Activated naive CD8-positive, alpha-beta T cell treated with anti-CD3 and anti-CD28 coated beads, Interleukin-2, amount 50 U/mL, for 24 hours (primary cell): ENCODE measurements around the gene MICALL2.
"Not testable (repeated sequence)": the region's sequence is repeated elsewhere in the genome, so short reads cannot be mapped to it uniquely, and the experiment has no call there.

Source experiments
- ATAC-seq: fragments of 150-1000 bp; cut with Tn5 transposase; one replicate; pipeline ENCODE4 v1.10.0; 2021
- DNase-seq: peaks from one replicate; pipeline ENCODE4 v3.0.0; 2021
- H3K27ac Mint-ChIP-seq: one replicate; pipeline ENCODE4 v1.8.0; 2021; ENCODE audit warnings: mild to moderate bottlenecking, mixed read lengths
- H3K27me3 Mint-ChIP-seq: one replicate; pipeline ENCODE4 v1.8.0; 2021; ENCODE audit warnings: mixed read lengths
- H3K36me3 Mint-ChIP-seq: one replicate; pipeline ENCODE4 v1.8.0; 2021; ENCODE audit warnings: low read depth, mixed read lengths
- H3K4me1 Mint-ChIP-seq: one replicate; pipeline ENCODE4 v1.8.0; 2021; ENCODE audit warnings: mixed read lengths
- H3K4me3 Mint-ChIP-seq: one replicate; pipeline ENCODE4 v1.8.0; 2021; ENCODE audit warnings: mild to moderate bottlenecking, moderate library complexity, mixed read lengths
- H3K9me3 Mint-ChIP-seq: one replicate; pipeline ENCODE4 v1.8.0; 2021; ENCODE audit warnings: mixed read lengths

The MICALL2 gene

GRCh38 chr7:1452205-1452604, 7.1 kb downstream of the MICALL2 start:
- Mint-ChIP-seq H3K4me1 (no peaks in the 10 kb centered on the region), H3K36me3 (no peaks in the 10 kb centered on the region), H3K4me3 (no peak overlapping the region), H3K9me3 (no peaks in the 10 kb centered on the region), H3K27ac (no peak overlapping the region), H3K27me3 (peaks cover under 1% of the 10 kb centered on the region)
- ATAC-seq (no peak), DNase-seq (no peak)

- H3K36me3 Mint-ChIP-seq: no peaks in the 10 kb centered on the region
Observed at GRCh38 chr7:1450987-1451386, 8.3 kb downstream of the MICALL2 start.

DNA sequence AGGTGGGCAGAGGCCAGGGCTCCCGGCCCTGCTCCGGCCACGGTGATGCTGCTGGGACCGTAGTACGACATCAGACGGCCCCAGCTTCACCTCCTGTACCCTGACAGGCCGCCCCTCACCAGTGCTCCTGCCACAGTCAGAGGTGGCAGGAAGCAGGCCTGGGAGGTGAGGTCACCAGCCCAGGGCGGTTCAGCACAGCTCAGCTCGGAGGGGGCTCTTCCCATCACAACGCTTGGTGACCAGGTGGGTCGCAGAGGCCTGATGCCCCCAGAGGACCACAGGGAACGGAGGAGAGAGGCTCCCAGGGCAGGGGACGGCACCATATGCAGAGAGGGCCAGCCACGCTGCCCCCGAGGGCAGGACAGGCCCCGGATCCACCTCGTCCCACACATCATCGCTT, 8.8 kb downstream of the MICALL2 start:
- H3K4me1 Mint-ChIP-seq: no peaks in the 10 kb centered on the region
- no peaks in the 10 kb centered on the region for H3K9me3 Mint-ChIP-seq
- ATAC-seq (no peak), DNase-seq (no peak)
- H3K27me3 Mint-ChIP-seq: no peaks in the 10 kb centered on the region
- no peak overlapping the region for H3K4me3 Mint-ChIP-seq
- no peak overlapping the region for H3K27ac Mint-ChIP-seq
- H3K36me3 Mint-ChIP-seq: no peaks in the 10 kb centered on the region

More at GRCh38 chr7:1450987-1451386, 8.3 kb downstream of the MICALL2 start:
- no peak overlapping the region for H3K27ac Mint-ChIP-seq
- no peak overlapping the region for H3K4me3 Mint-ChIP-seq
- no peaks in the 10 kb centered on the region for H3K9me3 Mint-ChIP-seq
- H3K4me1 Mint-ChIP-seq: no peaks in the 10 kb centered on the region
- no peak for ATAC-seq
- no peak for DNase-seq
- H3K27me3 Mint-ChIP-seq: no peaks in the 10 kb centered on the region

GRCh38 chr7:1449951-1450350, 9.3 kb downstream of the MICALL2 start:
- no peaks in the 10 kb centered on the region for H3K4me1 Mint-ChIP-seq
- H3K9me3 Mint-ChIP-seq: no peaks in the 10 kb centered on the region
- ATAC-seq (no peak), DNase-seq (no peak)
- no peaks in the 10 kb centered on the region for H3K27me3 Mint-ChIP-seq
- no peaks in the 10 kb centered on the region for H3K36me3 Mint-ChIP-seq
- no peak overlapping the region for H3K27ac Mint-ChIP-seq
- H3K4me3 Mint-ChIP-seq: no peak overlapping the region

DNA sequence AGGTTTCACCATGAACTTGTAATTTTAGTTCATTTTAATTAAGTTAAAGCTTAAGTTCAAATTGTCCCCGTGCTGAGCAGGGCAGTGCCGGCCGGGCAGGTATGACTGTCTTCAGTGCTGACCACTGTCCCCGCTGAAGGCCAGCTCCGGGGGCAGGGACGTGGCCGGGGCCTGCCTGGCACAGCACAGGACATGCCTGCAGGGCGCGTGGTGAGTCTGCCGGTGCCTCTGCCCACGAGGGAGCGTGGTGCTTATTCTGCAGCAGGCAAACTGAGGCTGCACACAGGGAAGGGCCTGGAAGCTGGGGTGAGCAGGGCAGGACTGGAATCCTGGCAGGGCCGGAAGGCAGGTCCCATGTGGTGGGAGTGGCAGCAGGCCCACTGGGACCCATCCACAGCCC, 9.8 kb downstream of the MICALL2 start:
- H3K9me3 Mint-ChIP-seq: no peaks in the 10 kb centered on the region
- H3K36me3 Mint-ChIP-seq: no peaks in the 10 kb centered on the region
- no peak overlapping the region for H3K4me3 Mint-ChIP-seq
- H3K27ac Mint-ChIP-seq: no peak overlapping the region
- no peak for ATAC-seq
- no peaks in the 10 kb centered on the region for H3K27me3 Mint-ChIP-seq
- no peak for DNase-seq
- no peaks in the 10 kb centered on the region for H3K4me1 Mint-ChIP-seq

- Mint-ChIP-seq H3K4me1 (no peaks in the 10 kb centered on the region), H3K27me3 (no peaks in the 10 kb centered on the region), H3K36me3 (no peaks in the 10 kb centered on the region), H3K9me3 (no peaks in the 10 kb centered on the region), H3K4me3 (no peak overlapping the region), H3K27ac (no peak overlapping the region)
- ATAC-seq (no peak), DNase-seq (no peak)
Observed at GRCh38 chr7:1448958-1449357, 10.3 kb downstream of the MICALL2 start.

GRCh38 chr7:1447551-1448244, 11.6 kb downstream of the MICALL2 start:
- ATAC-seq: no peak
- no peak for DNase-seq
- no peak overlapping the region for H3K27ac Mint-ChIP-seq
- no peak overlapping the region for H3K4me3 Mint-ChIP-seq
- no peaks in the 10 kb centered on the region for H3K27me3 Mint-ChIP-seq
- H3K4me1 Mint-ChIP-seq: no peaks in the 10 kb centered on the region
- H3K36me3 Mint-ChIP-seq: no peaks in the 10 kb centered on the region
- no peaks in the 10 kb centered on the region for H3K9me3 Mint-ChIP-seq

- H3K27me3 Mint-ChIP-seq: no peaks in the 10 kb centered on the region
- H3K9me3 Mint-ChIP-seq: no peaks in the 10 kb centered on the region
- H3K36me3 Mint-ChIP-seq: no peaks in the 10 kb centered on the region
- ATAC-seq (no peak), DNase-seq (no peak)
- no peaks in the 10 kb centered on the region for H3K4me1 Mint-ChIP-seq
- H3K4me3 Mint-ChIP-seq: no peak overlapping the region
- H3K27ac Mint-ChIP-seq: no peak overlapping the region
Observed at GRCh38 chr7:1447112-1447511, 12.2 kb downstream of the MICALL2 start.

GRCh38 chr7:1446620-1447032, 12.6 kb downstream of the MICALL2 start:
- DNase-seq (no peak), ATAC-seq (no peak)
- Mint-ChIP-seq H3K9me3 (no peaks in the 10 kb centered on the region), H3K4me3 (no peak overlapping the region), H3K27me3 (no peaks in the 10 kb centered on the region), H3K36me3 (no peaks in the 10 kb centered on the region), H3K4me1 (no peaks in the 10 kb centered on the region), H3K27ac (no peak overlapping the region)

GRCh38 chr7:1446026-1446425, 13.2 kb downstream of the MICALL2 start:
- not testable (repeated sequence) for H3K36me3 Mint-ChIP-seq, H3K4me3 Mint-ChIP-seq, H3K4me1 Mint-ChIP-seq, ATAC-seq, DNase-seq, H3K27ac Mint-ChIP-seq, H3K27me3 Mint-ChIP-seq, H3K9me3 Mint-ChIP-seq

DNA sequence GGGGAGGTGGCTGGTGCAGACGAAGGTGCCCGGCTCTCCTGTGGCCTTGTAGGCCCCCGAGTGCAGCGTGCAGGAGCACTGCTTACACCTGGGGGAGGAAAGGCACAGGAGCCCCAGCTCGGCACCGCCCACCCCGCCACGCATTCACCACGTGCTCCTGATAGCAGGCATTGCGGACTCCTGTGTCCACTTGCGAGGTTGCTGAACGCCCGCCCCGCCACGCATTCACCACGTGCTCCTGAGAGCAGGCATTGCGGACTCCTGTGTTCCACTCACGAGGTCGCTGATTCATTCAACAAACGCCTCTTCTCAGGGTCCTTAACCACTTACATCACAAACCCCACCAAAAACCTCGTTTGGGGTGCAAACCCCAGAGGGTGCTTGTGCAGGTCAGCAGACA, 13.9 kb downstream of the MICALL2 start:
- no peak for ATAC-seq
- Mint-ChIP-seq H3K9me3 (no peaks in the 10 kb centered on the region), H3K36me3 (no peaks in the 10 kb centered on the region)

DNA sequence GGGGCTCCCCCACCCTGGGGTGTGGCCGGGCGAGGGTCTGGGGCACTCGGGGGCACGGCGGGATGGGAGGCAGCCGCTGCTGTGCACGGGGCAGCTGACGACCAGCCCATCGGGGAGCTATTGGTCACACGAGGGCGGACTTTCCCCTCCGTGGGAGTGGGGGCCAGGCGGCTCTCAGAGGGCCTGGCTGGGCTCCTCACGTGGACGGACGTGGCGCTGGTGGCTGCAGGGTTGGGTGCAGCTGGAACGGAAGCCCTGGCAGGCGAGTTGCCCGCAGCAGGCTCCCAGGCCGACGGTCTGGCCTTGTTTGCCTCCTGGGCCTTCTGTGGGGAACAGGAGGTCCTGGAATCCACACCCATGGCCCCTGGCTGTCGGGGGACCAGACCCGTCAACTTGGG, 14.3 kb downstream of the MICALL2 start:
- no peaks in the 10 kb centered on the region for H3K9me3 Mint-ChIP-seq
- DNase-seq (no peak), ATAC-seq (no peak)
- H3K27ac Mint-ChIP-seq: no peak overlapping the region
- no peaks in the 10 kb centered on the region for H3K27me3 Mint-ChIP-seq
- no peaks in the 10 kb centered on the region for H3K4me1 Mint-ChIP-seq
- H3K36me3 Mint-ChIP-seq: no peaks in the 10 kb centered on the region
- no peak overlapping the region for H3K4me3 Mint-ChIP-seq

More for the DNA sequence above, 13.9 kb downstream of the MICALL2 start:
- H3K27ac Mint-ChIP-seq: no peak overlapping the region
- no peaks in the 10 kb centered on the region for H3K4me1 Mint-ChIP-seq
- DNase-seq: no peak
- no peak overlapping the region for H3K4me3 Mint-ChIP-seq
- no peaks in the 10 kb centered on the region for H3K27me3 Mint-ChIP-seq

- H3K4me3 Mint-ChIP-seq: no peak overlapping the region
- DNase-seq: no peak
- no peaks in the 10 kb centered on the region for H3K4me1 Mint-ChIP-seq
Observed at GRCh38 chr7:1444214-1444924, 14.9 kb downstream of the MICALL2 start.

GRCh38 chr7:1443587-1444200, 15.6 kb downstream of the MICALL2 start:
- DNase-seq, H3K9me3 Mint-ChIP-seq, H3K4me1 Mint-ChIP-seq, H3K36me3 Mint-ChIP-seq, H3K27ac Mint-ChIP-seq, H3K4me3 Mint-ChIP-seq, ATAC-seq, H3K27me3 Mint-ChIP-seq: not testable (repeated sequence)

More at GRCh38 chr7:1444214-1444924, 14.9 kb downstream of the MICALL2 start:
- Mint-ChIP-seq H3K27me3 (no peaks in the 10 kb centered on the region), H3K9me3 (no peaks in the 10 kb centered on the region), H3K27ac (no peak overlapping the region), H3K36me3 (no peaks in the 10 kb centered on the region)
- ATAC-seq: no peak
